Keratinocyte (primary cell): ENCODE data around the gene SNRNP25. TPM values are rescaled to one million over a fixed set of nuclear protein-coding genes. Genes with fewer than 3 reads are reported as not detected.

Experiments
- DNase-seq: peaks from one replicate; pipeline ENCODE4 v3.0.0-alpha.2; 2011; ENCODE audit warnings: low read depth, missing footprints, low spot score
- FAIRE-seq: peaks from 2 replicates; lab custom pipeline; 2011; peaks lifted over from hg19 to GRCh38; lab: Jason Lieb, UNC
- H2AFZ ChIP-seq: 2 replicates; pipeline ENCODE4 v1.6.0; 2012; ENCODE audit warnings: low read length, control low read depth, inconsistent platforms; ENCODE audit not compliant: control insufficient read depth
- H3K27ac ChIP-seq: 2 replicates; pipeline ENCODE4 v1.5.1; 2011; ENCODE audit warnings: low read length; ENCODE audit not compliant: control insufficient read depth, insufficient read depth
- H3K27me3 ChIP-seq: 3 replicates; pipeline ENCODE4 v1.6.0; 2011; ENCODE audit warnings: low read length; ENCODE audit not compliant: control insufficient read depth, insufficient read depth; ENCODE audit errors: extremely low read depth
- H3K36me3 ChIP-seq, 2 experiments: 2 replicates in 1 of 2; 3 replicates in 1 of 2; pipeline ENCODE4 v1.5.1; 2011; ENCODE audit warnings: low read length in 2 of 2, mild to moderate bottlenecking in 1 of 2; ENCODE audit not compliant: control insufficient read depth in 2 of 2, insufficient read depth in 2 of 2; ENCODE audit errors: extremely low read depth in 1 of 2
- H3K4me1 ChIP-seq: 3 replicates; pipeline ENCODE4 v1.5.1; 2011; ENCODE audit warnings: low read length; ENCODE audit not compliant: control insufficient read depth, insufficient read depth; ENCODE audit errors: extremely low read depth
- H3K4me2 ChIP-seq: 3 replicates; pipeline ENCODE4 v1.6.0; 2011; ENCODE audit warnings: low read depth, low read length; ENCODE audit not compliant: control insufficient read depth, insufficient read depth; ENCODE audit errors: extremely low read depth
- H3K4me3 ChIP-seq, 3 experiments: fragments of 200-600 bp in 1 of 3; sonication (generic) in 1 of 3; 2 replicates in 2 of 3; 3 replicates in 1 of 3; pipeline ENCODE4 v1.5.1; 2011 to 2016; ENCODE audit warnings: low read length in 3 of 3, mild to moderate bottlenecking in 3 of 3, control low read depth in 2 of 3, inconsistent platforms in 1 of 3, low read depth in 1 of 3, mixed read lengths in 1 of 3, mixed run types in 1 of 3, moderate library complexity in 1 of 3; ENCODE audit not compliant: control insufficient read depth in 2 of 3, insufficient read depth in 2 of 3; ENCODE audit errors: extremely low read depth in 1 of 3
- H3K79me2 ChIP-seq: 2 replicates; pipeline ENCODE4 v1.6.0; 2012; ENCODE audit warnings: low read length; ENCODE audit not compliant: control insufficient read depth, insufficient read depth
- H3K9ac ChIP-seq: 3 replicates; pipeline ENCODE4 v1.6.0; 2011; ENCODE audit warnings: low read length; ENCODE audit not compliant: control insufficient read depth, insufficient read depth; ENCODE audit errors: extremely low read depth
- H3K9me1 ChIP-seq: 3 replicates; pipeline ENCODE4 v1.6.0; 2011; ENCODE audit warnings: low read length; ENCODE audit not compliant: control insufficient read depth, insufficient read depth; ENCODE audit errors: extremely low read depth
- H3K9me3 ChIP-seq: 2 replicates; pipeline ENCODE4 v1.5.1; 2012; ENCODE audit warnings: low read depth, low read length; ENCODE audit not compliant: control insufficient read depth
- H4K20me1 ChIP-seq: 3 replicates; pipeline ENCODE4 v1.6.0; 2011; ENCODE audit warnings: low read length; ENCODE audit not compliant: control insufficient read depth, insufficient read depth; ENCODE audit errors: extremely low read depth
- EZH2 ChIP-seq: IDR thresholded peaks from one replicate; pipeline ENCODE4 v1.6.1; 2012; ENCODE audit warnings: inconsistent platforms, mild to moderate bottlenecking, low read length, moderate library complexity
- dilution Hi-C: fragments of 300-500 bp; cut with MboI; formaldehyde crosslinking; loops from one replicate; pipeline ENCODE4 v1.7.0; 2020; ENCODE audit warnings: low sequenced_read_pairs; ENCODE audit not compliant: extremely low pct_ligation_motif_present
- polyA plus RNA-seq, 5 experiments: library from polyadenylated mRNA; depleted of rRNA in 3 of 5; stranded (reverse) in 3 of 5; stranded (forward) in 1 of 5; unstranded in 1 of 5; fragments of >200 nt; gene quantifications; 1 replicate in 1 of 5; 2 replicates in 3 of 5; 3 replicates in 1 of 5; pipeline versions ENCODE4 v1.2.1 to v1.2.3, GENCODE V29; 2011 to 2012; ENCODE audit warnings: missing spikeins in 2 of 5, low read depth in 1 of 5, low replicate concordance in 1 of 5
- TF ChIP-seq, protein P1 (sequence below), 3 experiments: IDR thresholded peaks in 1 of 3; conservative IDR thresholded peaks in 1 of 3; optimal IDR thresholded peaks in 1 of 3; 2 replicates in 2 of 3; 3 replicates in 1 of 3; pipeline versions ENCODE3 to v1.5.1; 2011; ENCODE audit warnings: low read length in 3 of 3, mild to moderate bottlenecking in 3 of 3, moderate library complexity in 2 of 3, control low read depth in 1 of 3, inconsistent platforms in 1 of 3; ENCODE audit not compliant: insufficient read depth in 2 of 3; ENCODE audit errors: extremely low read depth in 1 of 3

SNRNP25 gene
- polyA plus RNA-seq, 1 donor (not counting 4 experiments of a cell fraction or from before 2014, with no cell fraction given), result 45.9 TPM

DNA sequence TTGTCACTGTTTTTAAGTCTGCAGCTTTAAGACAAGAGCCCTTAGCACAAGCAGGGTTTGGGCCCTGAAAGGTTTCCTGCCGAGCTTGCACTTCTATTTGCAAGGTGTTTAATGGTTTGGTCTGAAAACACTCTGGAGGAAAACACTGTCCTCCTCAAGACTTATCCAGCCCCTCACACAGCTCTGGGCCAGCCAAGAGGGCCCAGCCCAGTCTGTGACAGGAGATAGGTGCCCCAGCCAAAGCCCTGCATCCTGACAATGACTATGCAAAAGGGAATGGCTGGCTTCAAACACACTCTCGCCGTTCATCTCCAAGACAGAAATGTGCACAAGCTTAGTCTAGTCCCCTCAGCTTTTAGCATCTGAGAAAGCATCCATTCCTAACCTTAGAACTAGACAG is 51.3 kb downstream of the SNRNP25 start:
- TF ChIP-seq, protein P1, sequence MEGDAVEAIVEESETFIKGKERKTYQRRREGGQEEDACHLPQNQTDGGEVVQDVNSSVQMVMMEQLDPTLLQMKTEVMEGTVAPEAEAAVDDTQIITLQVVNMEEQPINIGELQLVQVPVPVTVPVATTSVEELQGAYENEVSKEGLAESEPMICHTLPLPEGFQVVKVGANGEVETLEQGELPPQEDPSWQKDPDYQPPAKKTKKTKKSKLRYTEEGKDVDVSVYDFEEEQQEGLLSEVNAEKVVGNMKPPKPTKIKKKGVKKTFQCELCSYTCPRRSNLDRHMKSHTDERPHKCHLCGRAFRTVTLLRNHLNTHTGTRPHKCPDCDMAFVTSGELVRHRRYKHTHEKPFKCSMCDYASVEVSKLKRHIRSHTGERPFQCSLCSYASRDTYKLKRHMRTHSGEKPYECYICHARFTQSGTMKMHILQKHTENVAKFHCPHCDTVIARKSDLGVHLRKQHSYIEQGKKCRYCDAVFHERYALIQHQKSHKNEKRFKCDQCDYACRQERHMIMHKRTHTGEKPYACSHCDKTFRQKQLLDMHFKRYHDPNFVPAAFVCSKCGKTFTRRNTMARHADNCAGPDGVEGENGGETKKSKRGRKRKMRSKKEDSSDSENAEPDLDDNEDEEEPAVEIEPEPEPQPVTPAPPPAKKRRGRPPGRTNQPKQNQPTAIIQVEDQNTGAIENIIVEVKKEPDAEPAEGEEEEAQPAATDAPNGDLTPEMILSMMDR (optimal IDR thresholded peaks at IDR 0.05 in 1 of 3, IDR thresholded peaks at IDR 0.05 in 1 of 3, conservative IDR thresholded peaks at IDR 0.05 in 1 of 3; ENCODE audit: extremely low read depth in 1 of 3, insufficient read depth in 2 of 3, low read length in 3 of 3), result no peak
- no peak for TF ChIP-seq EZH2
- Histone ChIP-seq H3K9ac (no peak overlapping the region), H3K9me3 (no peaks in the 10 kb centered on the region), H2AFZ (no peak overlapping the region), H4K20me1 (peaks cover 4% of the 10 kb centered on the region), H3K4me3 (no peak overlapping the region), H3K79me2 (no peaks in the 10 kb centered on the region), H3K9me1 (no peaks in the 10 kb centered on the region), H3K4me1 (no peaks in the 10 kb centered on the region), H3K4me2 (no peak overlapping the region), H3K27me3 (no peaks in the 10 kb centered on the region), H3K36me3 (peaks cover 25 to 38% of the 10 kb centered on the region in 2 experiments), H3K27ac (no peak overlapping the region)
- no peak for DNase-seq
- dilution Hi-C loops, result no loop called here
- FAIRE-seq, result no peak

DNA sequence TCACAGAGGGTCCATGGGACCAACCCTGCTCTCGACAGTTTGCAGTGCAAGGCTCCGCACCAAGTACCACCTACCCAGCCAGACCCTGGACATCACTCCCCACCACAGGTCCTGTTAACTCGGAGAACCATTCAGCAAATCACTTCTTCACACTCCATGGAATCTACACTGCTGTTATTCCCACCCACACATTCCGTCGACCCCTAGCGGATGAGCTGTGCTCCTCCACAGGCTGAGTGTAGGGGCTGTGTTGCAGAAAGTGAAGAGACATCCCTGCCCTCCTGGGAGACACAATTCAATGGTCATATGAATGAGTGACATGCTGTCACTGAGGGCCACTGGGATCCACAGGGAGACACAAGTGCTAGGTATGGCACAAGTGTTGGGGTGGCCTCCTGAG is 51.9 kb downstream of the SNRNP25 start:
- Histone ChIP-seq H3K27me3 (no peaks in the 10 kb centered on the region), H3K9me1 (no peaks in the 10 kb centered on the region), H2AFZ (no peak overlapping the region), H3K27ac (no peak overlapping the region), H3K4me3 (no peak overlapping the region), H3K36me3 (peaks cover 30 to 34% of the 10 kb centered on the region in 2 experiments), H3K9ac (no peak overlapping the region), H3K79me2 (no peaks in the 10 kb centered on the region), H4K20me1 (peaks cover 4% of the 10 kb centered on the region), H3K4me2 (no peak overlapping the region), H3K4me1 (no peaks in the 10 kb centered on the region), H3K9me3 (no peaks in the 10 kb centered on the region)
- dilution Hi-C loops, result no loop called here
- DNase-seq, result no peak
- no peak for TF ChIP-seq EZH2
- TF ChIP-seq, protein P1 (optimal IDR thresholded peaks at IDR 0.05 in 1 of 3, IDR thresholded peaks at IDR 0.05 in 1 of 3, conservative IDR thresholded peaks at IDR 0.05 in 1 of 3; ENCODE audit: extremely low read depth in 1 of 3, insufficient read depth in 2 of 3, low read length in 3 of 3), result no peak
- FAIRE-seq, result no peak
